Measurements from ENCODE around the gene SOX15. TPM values are rescaled to one million over a fixed set of nuclear protein-coding genes. Genes with fewer than 3 reads are reported as not detected.
A peak's percentile ranks its signal among the peaks of the same experiment; 100 is the strongest.

Gene SOX15
- total RNA-seq, 1 donor from 2014 or later: 4.0 TPM

DNA sequence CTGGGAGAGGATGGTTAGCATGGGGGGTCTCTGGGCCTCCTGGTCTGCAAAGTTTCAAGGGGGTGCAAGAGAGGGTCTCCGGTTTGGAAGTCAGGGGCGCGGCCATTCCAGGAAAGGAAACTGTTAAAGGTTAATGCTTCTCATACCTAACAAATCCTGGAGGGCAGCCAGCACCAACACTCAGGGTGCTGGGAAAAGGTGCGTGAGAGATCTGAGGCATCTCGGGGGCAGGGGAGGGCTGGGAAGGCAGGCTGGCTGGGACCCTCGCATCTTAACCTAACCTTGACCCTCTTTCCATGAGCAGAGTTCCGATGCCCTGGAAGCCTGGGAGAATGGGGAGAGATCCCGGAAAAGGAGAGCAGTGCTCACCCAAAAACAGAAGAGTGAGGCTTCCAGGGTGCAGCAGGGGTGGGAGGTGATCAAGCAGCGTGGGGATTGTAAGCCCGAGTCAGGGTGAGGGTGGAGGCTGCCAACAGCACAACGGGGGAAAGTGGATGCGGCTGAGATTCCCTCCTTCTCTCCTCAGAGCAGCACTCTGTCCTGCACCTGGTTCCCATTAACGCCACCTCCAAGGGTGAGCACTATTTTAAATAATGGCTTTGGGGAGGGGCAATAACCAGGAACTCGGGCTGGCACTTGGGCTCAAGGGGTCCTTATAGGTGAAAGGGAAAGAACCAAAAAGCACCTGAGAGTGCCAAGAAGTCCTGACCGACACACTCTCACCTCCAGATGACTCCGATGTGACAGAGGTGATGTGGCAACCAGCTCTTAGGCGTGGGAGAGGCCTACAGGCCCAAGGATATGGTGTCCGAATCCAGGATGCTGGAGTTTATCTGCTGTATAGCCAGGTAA lies 30.3 kb downstream of the SOX15 start:
- no peak for DNase-seq (ENCODE audit: low read depth)

DNA sequence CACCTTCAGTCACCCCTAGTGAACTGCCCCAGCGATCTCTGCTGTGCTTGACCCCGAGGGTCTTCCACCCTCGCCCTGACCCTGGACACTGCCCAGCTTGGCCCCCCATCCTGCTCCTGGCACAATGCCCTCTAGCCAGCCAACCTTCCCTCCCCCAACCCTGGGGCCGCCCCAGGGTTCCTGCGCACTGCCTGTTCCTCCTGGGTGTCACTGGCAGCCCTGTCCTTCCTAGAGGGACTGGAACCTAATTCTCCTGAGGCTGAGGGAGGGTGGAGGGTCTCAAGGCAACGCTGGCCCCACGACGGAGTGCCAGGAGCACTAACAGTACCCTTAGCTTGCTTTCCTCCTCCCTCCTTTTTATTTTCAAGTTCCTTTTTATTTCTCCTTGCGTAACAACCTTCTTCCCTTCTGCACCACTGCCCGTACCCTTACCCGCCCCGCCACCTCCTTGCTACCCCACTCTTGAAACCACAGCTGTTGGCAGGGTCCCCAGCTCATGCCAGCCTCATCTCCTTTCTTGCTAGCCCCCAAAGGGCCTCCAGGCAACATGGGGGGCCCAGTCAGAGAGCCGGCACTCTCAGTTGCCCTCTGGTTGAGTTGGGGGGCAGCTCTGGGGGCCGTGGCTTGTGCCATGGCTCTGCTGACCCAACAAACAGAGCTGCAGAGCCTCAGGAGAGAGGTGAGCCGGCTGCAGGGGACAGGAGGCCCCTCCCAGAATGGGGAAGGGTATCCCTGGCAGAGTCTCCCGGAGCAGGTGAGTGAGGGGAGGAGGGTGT lies 31.2 kb downstream of the SOX15 start, which contains the start of gene TNFSF13:
Gene TNFSF13, plus strand, starts transcription at position 207 of the 776 bp plus-strand sequence. Its CDS starts 290 bp downstream, at position 497.
- DNase-seq (ENCODE audit: low read depth): no peak

DNA sequence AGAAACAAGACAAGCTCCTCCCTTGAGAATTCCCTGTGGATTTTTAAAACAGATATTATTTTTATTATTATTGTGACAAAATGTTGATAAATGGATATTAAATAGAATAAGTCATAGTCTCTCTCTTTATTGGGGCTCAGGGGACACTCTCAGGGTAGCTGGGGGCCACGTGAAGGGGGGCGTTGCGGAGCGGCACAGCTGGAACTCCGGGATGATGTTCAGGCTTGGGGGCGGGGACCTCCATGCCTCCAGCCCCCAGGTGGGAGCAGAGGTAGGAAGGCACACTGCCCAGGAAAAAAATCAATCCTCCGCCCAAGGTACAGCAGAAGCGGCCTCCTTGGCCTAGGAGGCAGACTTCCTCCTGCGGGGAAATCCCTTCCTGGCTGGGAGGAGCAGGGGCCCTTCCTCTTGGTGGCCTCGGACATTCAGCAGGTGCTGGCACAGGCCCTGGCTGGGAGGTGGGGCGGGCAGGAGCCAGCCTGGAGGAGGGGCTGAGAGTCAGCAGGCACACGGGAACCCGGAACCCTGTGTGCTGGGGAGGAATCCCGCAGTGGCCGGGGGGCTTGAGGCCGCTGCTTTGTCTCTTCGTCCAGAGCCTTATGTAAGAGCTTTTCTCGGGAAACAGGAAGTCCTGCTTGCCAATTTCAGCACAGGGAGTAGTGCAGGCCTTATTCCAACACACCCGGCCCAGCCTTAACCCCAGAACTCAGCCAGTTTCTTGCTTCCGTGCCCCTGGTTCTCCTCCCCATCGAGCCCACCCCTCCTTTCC lies 31.9 kb downstream of the SOX15 start:
- peak; percentile 22 for DNase-seq (ENCODE audit: low read depth)

DNA sequence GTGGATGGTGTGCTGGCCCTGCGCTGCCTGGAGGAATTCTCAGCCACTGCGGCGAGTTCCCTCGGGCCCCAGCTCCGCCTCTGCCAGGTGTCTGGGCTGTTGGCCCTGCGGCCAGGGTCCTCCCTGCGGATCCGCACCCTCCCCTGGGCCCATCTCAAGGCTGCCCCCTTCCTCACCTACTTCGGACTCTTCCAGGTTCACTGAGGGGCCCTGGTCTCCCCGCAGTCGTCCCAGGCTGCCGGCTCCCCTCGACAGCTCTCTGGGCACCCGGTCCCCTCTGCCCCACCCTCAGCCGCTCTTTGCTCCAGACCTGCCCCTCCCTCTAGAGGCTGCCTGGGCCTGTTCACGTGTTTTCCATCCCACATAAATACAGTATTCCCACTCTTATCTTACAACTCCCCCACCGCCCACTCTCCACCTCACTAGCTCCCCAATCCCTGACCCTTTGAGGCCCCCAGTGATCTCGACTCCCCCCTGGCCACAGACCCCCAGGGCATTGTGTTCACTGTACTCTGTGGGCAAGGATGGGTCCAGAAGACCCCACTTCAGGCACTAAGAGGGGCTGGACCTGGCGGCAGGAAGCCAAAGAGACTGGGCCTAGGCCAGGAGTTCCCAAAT lies 32.6 kb downstream of the SOX15 start:
- DNase-seq (ENCODE audit: low read depth): no peak

DNA sequence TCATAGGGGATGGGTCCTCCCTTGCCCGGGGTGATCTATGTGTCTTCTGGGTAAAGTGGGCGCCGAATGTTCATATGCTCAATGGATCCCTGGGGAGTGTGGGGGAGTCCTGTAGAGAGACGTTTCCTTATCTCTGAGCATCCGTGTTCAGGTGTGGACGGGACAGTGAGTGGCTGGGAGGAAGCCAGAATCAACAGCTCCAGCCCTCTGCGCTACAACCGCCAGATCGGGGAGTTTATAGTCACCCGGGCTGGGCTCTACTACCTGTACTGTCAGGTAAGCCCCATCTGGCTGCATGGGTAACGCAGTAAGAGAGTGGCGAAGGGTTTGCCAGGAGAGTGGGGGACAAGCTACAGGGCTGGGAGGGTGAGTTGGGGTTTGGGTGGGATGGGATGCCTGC lies 33.3 kb downstream of the SOX15 start:
- DNase-seq (ENCODE audit: low read depth): no peak

DNA sequence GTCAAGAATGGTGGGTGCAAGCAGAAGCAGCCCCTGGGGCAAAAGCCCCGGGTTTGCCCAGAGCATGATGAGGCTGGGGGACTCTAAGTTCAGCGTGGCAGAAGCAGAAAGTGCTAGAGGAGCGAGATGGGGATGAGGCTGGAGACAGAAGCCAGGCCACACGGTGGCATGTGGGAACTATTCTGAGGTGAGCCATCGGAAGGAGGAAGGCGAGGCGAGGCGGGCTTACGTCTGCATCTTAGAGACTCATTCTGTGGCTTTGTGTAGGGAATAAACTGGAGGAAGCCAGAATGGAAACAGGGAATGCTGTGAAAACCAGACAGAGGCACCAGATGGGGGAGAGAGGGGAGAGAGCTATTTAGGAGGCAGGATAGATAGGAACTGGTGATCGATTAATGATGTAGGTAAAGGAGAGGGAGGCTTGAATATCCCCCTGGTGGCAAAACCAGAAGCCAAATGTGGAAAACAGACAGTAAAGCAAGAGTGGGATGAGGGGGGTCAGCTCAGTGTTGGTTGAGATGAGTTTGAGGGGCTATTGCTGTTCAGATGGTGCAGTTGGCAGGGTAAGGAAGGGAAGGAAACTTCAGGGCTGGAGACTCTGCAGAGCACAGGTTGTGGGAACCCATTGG lies 34.5 kb downstream of the SOX15 start:
- no peak for DNase-seq (ENCODE audit: low read depth)

DNA sequence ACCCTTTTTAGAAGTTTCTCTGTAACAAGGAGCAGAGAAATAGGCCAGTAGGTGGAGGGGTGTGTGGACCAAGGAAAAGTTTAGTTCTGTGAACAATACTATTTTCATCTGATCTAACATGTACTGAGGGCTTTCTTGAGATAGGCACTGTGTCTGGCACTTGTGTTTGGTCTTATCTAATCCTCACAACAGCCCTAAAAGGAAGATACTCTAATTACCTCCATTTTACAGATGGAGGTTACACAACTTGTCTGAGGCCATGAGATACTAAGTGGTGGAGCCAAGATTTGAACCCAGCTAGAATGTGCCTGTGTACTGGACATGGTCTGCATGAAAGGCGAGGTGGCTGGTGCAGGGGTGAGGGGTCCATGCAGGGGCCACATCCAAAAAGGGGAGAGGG lies 36.5 kb downstream of the SOX15 start:
- DNase-seq (ENCODE audit: low read depth): no peak

DNA sequence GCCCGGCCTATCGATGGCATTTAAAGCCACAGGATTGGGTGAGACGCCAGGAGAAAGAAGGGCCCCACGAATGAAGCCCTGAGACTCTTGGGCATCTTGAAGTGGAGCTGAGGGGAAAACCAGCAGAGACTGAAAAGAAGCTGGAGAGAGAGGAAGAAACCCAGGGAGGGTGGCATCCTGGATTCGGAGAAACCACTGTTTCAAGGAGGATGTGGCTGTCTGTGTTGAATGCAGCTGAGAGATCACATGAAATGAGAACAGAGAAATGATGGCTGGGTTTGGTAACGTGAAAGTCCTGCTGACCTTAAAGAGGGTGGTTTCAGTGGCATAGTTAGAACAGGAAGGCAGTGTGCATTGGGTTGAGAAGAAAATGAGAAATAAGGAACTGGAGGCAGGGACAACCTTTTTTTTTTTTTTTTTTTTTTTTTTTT lies 37.3 kb downstream of the SOX15 start:
- no peak for DNase-seq (ENCODE audit: low read depth)

DNA sequence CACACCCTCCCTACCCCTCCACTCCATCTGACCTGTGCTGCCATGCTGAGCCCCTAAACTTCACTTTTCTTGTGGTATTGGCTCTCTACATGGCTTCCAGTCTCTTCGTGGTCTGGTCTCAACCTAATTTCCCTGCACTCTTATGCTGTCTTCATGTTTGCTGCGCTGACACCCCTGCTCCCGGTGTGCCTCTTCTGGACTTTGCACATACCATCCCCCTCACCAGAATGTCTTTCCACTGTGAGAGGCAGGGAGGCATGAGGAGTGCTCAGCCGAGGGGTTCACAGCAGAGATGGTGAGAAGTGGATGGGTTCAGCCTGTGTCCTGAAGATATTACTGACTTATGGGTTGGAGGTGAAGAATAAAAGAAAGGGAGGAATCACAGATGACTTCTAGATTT lies 38.5 kb downstream of the SOX15 start:
- no peak for DNase-seq (ENCODE audit: low read depth)

DNA sequence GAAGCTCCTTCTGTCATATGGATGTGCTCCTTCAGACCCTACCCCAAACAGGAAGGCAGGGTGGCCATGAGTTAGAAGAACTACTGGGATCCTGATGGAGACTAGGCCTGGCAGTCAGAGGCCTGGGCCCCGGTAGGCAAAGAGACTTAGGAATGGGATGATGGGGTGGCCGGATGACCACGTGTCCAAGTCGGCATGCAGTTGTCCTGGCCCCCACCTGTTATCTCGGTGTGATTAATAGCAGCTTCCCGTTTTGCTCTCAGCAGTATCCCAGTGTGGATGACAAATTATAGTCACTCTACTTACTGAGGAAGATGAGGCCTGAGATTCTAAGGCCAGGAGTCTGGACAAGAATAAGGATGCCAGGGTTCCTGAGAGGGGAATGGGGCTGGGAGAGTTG lies 39.5 kb downstream of the SOX15 start:
- DNase-seq (ENCODE audit: low read depth): peak; percentile 56

DNA sequence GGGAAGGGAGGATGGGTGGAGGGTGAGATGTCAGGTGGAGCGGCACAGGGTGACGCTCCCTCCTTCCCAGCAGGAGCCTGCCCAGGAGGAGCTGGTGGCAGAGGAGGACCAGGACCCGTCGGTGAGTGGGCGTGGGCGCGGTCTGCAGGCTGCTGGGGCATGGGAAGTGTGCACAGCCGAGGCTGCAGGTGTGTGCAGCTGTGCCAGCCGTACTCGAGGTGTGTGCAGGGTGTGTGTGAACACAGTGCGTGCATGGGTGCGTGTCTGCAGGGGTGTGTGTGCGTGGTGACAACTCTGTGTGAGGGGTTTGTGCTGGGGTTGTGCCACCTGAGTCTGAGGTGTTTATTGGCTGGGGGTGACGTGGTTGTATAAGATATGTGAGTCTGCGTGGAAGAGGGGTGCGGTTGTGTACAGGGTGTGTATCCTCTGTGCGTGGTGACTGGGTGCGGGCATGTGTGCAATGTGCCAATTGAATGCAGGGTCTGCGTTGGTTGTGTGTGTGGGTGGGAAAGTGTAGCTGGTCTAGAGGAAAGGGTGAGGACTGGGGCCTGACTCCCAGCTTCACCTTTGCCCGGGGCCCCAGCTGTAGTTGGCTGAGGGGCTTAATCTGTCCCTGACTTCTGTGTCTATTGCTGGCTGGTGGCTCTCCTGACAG lies 40.4 kb downstream of the SOX15 start:
- DNase-seq (ENCODE audit: low read depth): no peak

DNA sequence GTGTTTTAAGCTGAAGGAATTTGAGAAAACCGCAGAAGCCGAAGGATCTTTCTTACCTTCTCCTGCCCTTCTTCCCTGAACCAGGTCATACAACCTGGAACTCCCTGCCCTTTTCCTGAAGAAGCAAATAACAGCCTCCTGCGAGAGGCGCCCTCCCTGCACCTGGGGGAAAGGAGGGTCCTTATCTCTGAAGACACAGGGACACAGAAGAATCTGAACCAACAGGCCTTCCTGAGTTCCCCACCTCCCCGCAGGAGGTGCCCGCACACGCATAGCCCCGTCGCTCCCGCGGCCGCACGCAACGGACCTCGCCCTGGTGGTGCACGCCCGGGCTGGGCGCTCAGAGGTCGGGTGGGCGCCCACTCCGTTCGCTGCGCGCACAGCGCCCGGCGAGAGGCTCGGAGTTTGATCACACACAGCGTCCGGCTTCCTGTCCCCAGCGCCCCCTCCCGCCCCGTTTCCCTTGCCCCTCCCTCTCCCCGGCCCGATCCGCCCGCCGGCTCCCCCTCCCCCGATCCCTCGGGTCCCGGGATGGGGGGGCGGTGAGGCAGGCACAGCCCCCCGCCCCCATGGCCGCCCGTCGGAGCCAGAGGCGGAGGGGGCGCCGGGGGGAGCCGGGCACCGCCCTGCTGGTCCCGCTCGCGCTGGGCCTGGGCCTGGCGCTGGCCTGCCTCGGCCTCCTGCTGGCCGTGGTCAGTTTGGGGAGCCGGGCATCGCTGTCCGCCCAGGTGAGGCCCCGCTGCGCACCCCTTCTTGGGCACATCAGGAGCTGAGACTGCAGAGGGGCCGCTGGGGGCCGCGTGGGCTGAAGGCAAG lies 41.1 kb downstream of the SOX15 start, which contains the start of gene TNFSF12:
Gene TNFSF12, plus strand, starts transcription at position 474 of the 816 bp plus-strand sequence. Its CDS starts 96 bp downstream, at position 570.
- peak; percentile 30 for DNase-seq (ENCODE audit: low read depth)

DNA sequence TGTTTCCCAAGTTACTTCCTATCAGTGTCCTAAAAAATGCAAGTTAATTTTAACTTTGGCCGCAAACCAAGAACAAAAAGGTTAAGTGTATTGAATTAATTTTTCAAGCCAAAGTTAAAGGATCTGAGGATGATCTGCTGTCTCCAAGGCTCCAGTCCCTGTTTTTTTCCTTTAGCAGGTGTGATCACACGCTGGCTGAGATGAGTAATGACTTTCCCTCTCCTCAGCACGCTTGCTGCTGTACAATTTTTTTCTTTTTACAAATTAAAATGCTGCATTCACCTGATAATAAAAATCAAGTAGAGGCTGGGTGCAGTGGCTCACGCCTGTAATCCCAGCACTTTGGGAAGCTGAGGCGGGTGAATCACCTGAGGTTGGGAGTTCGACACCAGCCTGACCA lies 45.0 kb downstream of the SOX15 start:
- DNase-seq (ENCODE audit: low read depth): no peak

DNA sequence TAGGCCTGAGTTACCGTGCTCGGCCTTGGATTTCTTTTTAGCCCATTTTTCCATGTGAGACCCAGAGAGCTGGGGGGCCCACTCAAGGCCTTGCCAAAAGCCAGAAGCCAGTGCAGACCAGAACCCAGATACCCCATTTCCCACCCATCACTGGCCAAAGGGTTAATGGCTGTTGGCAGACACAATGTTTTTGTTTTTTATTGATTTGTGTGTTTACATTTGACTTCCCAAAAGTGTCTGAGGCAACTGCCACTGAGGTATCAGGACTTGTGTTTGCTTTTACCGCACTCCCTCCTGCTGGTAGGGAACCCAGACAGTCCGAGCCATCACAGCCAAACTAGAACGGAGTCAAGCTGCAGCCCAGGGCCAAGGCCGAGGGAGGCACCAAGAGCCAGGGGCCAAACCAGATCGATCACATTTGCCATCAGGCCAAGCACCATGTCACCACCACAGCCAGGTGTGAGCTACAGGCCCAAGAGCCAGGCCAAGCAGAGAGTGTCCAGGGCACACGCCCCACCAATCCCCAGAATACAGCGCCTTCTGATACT lies 48.7 kb downstream of the SOX15 start:
- no peak for DNase-seq (ENCODE audit: low read depth)

DNA sequence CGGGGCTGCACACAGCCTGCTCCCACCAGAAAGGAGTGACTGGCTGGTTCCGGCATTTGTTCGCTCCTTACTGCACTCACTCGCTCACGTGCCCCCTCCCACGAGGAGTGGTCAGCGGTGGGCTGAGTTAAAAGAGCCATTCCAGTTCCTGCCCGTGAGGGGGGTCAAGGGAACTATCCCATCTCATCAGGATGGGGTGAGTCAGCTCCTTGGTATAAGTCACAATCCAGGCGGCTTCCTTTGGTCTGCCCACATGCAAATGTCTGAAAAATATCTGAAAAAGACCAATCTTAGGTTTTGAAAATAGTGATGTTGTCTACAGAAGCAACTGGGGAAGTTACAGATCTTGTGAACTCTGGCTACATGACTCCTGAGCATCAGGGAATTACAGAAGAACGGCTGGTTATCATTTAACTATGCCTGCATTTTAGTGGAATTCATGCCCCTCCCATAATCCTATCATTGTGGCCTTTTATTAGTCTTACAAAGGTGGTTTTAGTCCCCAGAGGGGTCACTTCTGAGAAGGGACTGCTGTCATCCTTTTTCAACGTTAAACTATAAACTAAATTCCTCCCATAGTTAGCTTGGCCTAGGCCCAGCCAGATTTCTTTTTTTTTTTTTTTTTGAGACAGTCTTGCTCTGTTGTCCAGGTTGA lies 50.9 kb downstream of the SOX15 start:
- DNase-seq (ENCODE audit: low read depth): no peak

Data from myocyte (in vitro differentiated cells).